Muscle layer of duodenum (tissue), 2 donors: ENCODE data around the gene CD276.

Experiments used
- H3K27ac ChIP-seq: one replicate; pipeline ENCODE4 v1.7.0; 2013; ENCODE audit warnings: mild to moderate bottlenecking, low read length
- H3K27me3 ChIP-seq: one replicate; pipeline ENCODE4 v1.7.0; 2013; ENCODE audit warnings: low read depth, mild to moderate bottlenecking, control low read depth, low read length
- H3K36me3 ChIP-seq, 2 donors: one replicate each; pipeline ENCODE4 v1.7.0; 2013; ENCODE audit warnings: low read length in 2 of 2, control low read depth in 1 of 2, mild to moderate bottlenecking in 1 of 2; ENCODE audit not compliant: insufficient read depth in 2 of 2, control insufficient read depth in 1 of 2
- H3K4me1 ChIP-seq, 2 donors: one replicate each; pipeline ENCODE4 v1.7.0; 2013; ENCODE audit warnings: low read length in 2 of 2, mild to moderate bottlenecking in 2 of 2, control low read depth in 1 of 2, moderate library complexity in 1 of 2; ENCODE audit not compliant: insufficient read depth in 2 of 2, control insufficient read depth in 1 of 2
- H3K4me3 ChIP-seq, 2 donors: one replicate each; pipeline ENCODE4 v1.7.0; 2013; ENCODE audit warnings: low read length in 2 of 2, low read depth in 1 of 2, mild to moderate bottlenecking in 1 of 2
- H3K9me3 ChIP-seq, 2 donors: one replicate each; pipeline ENCODE4 v1.7.0; 2013; ENCODE audit warnings: low read length in 2 of 2, control low read depth in 1 of 2, mild to moderate bottlenecking in 1 of 2; ENCODE audit not compliant: control insufficient read depth in 1 of 2
- donor health status: healthy.

CD276 gene

GRCh38 chr15:73677146-73677607 is 7.0 kb upstream of the CD276 start:
- H3K4me3 ChIP-seq: no peak overlapping the region
- H3K27ac ChIP-seq: no peak overlapping the region
- H3K36me3 ChIP-seq: no peaks in the 10 kb centered on the region
- no peaks in the 10 kb centered on the region for H3K9me3 ChIP-seq
- no peaks in the 10 kb centered on the region for H3K4me1 ChIP-seq
- no peaks in the 10 kb centered on the region for H3K27me3 ChIP-seq

GRCh38 chr15:73677733-73678132 is 6.5 kb upstream of the CD276 start:
- Histone ChIP-seq H3K4me1 (no peaks in the 10 kb centered on the region), H3K36me3 (no peaks in the 10 kb centered on the region), H3K27me3 (no peaks in the 10 kb centered on the region), H3K4me3 (no peak overlapping the region), H3K9me3 (no peaks in the 10 kb centered on the region), H3K27ac (no peak overlapping the region)

- Histone ChIP-seq H3K36me3 (no peaks in the 10 kb centered on the region), H3K9me3 (no peaks in the 10 kb centered on the region), H3K4me3 (no peak overlapping the region), H3K27me3 (no peaks in the 10 kb centered on the region), H3K4me1 (peaks cover 0 to 3% of the 10 kb centered on the region in 2 donors), H3K27ac (no peak overlapping the region)
These were observed 5.7 kb upstream of the CD276 start for GRCh38 chr15:73678498-73678897.

GRCh38 chr15:73679180-73679579 is 5.0 kb upstream of the CD276 start:
- H3K9me3 ChIP-seq: no peaks in the 10 kb centered on the region
- H3K4me3 ChIP-seq: no peak overlapping the region
- H3K27ac ChIP-seq: no peak overlapping the region
- no peaks in the 10 kb centered on the region for H3K27me3 ChIP-seq
- H3K36me3 ChIP-seq: no peaks in the 10 kb centered on the region
- H3K4me1 ChIP-seq: peaks cover 0 to 6% of the 10 kb centered on the region in 2 donors

- peaks cover 0 to 6% of the 10 kb centered on the region in 2 donors for H3K4me1 ChIP-seq
- H3K36me3 ChIP-seq: no peaks in the 10 kb centered on the region
- H3K4me3 ChIP-seq: no peak overlapping the region
- H3K27me3 ChIP-seq: no peaks in the 10 kb centered on the region
- no peaks in the 10 kb centered on the region for H3K9me3 ChIP-seq
- no peak overlapping the region for H3K27ac ChIP-seq
These were observed 4.2 kb upstream of the CD276 start for GRCh38 chr15:73679964-73680363.

GRCh38 chr15:73680549-73680948 is 3.6 kb upstream of the CD276 start:
- Histone ChIP-seq H3K4me3 (no peak overlapping the region), H3K4me1 (peaks cover 1 to 7% of the 10 kb centered on the region in 2 donors), H3K36me3 (no peaks in the 10 kb centered on the region), H3K27me3 (no peaks in the 10 kb centered on the region), H3K9me3 (no peaks in the 10 kb centered on the region), H3K27ac (no peak overlapping the region)

- H3K4me3 ChIP-seq: no peak overlapping the region
- peaks cover 6 to 12% of the 10 kb centered on the region in 2 donors for H3K4me1 ChIP-seq
- H3K36me3 ChIP-seq: no peaks in the 10 kb centered on the region
- H3K27me3 ChIP-seq: no peaks in the 10 kb centered on the region
- H3K9me3 ChIP-seq: no peaks in the 10 kb centered on the region
- H3K27ac ChIP-seq: no peak overlapping the region
These were observed 3.1 kb upstream of the CD276 start for GRCh38 chr15:73681063-73681462.

- Histone ChIP-seq H3K4me1 (peaks cover 9 to 21% of the 10 kb centered on the region in 2 donors), H3K36me3 (no peaks in the 10 kb centered on the region), H3K27ac (no peak overlapping the region), H3K27me3 (no peaks in the 10 kb centered on the region), H3K9me3 (no peaks in the 10 kb centered on the region), H3K4me3 (no peak overlapping the region)
These were observed 2.2 kb upstream of the CD276 start for GRCh38 chr15:73681856-73682599.

- Histone ChIP-seq H3K27me3 (no peaks in the 10 kb centered on the region), H3K4me3 (no peak overlapping the region), H3K36me3 (no peaks in the 10 kb centered on the region), H3K27ac (no peak overlapping the region), H3K4me1 (peaks cover 13 to 24% of the 10 kb centered on the region in 2 donors), H3K9me3 (no peaks in the 10 kb centered on the region)
These were observed 1.5 kb upstream of the CD276 start for GRCh38 chr15:73682600-73683090.

- peak overlapping the region; percentile 42 to 44 for H3K4me3 ChIP-seq
- H3K27me3 ChIP-seq: no peaks in the 10 kb centered on the region
- H3K4me1 ChIP-seq: peaks cover 13 to 24% of the 10 kb centered on the region in 2 donors
- H3K36me3 ChIP-seq: no peaks in the 10 kb centered on the region
- no peaks in the 10 kb centered on the region for H3K9me3 ChIP-seq
- H3K27ac ChIP-seq: no peak overlapping the region
These were observed 866 bp upstream of the CD276 start for GRCh38 chr15:73683257-73683776.

- Histone ChIP-seq H3K4me3 (peak overlapping the region; percentile 62 to 84), H3K27me3 (no peaks in the 10 kb centered on the region), H3K9me3 (no peaks in the 10 kb centered on the region), H3K36me3 (peaks cover 0 to 4% of the 10 kb centered on the region in 2 donors), H3K4me1 (peaks cover 17 to 33% of the 10 kb centered on the region in 2 donors), H3K27ac (peak overlapping the region; percentile 43)
These were observed 635 bp downstream of the CD276 start for GRCh38 chr15:73684581-73685455.
